ENCODE data around the gene MRPL34.

The MRPL34 gene

GRCh38 chr19:17304386-17305215, 1.1 kb upstream of the MRPL34 start:
- Histone ChIP-seq H2AFZ (ENCODE audit: low read length) (no peak overlapping the region), H3F3A (ENCODE audit: insufficient read depth, low read length) (peaks cover 6% of the 10 kb centered on the region; the same call in 1 of the 2 replicates), H3K27ac (ENCODE audit: low read depth, low read length, poor library complexity, severe bottlenecking) (peak overlapping the region; percentile 62), H3K9me2 (ENCODE audit: low read depth, low read length) (no peaks in the 10 kb centered on the region), H3K4me3 (ENCODE audit: low read depth, low read length, poor library complexity, severe bottlenecking) (no peak overlapping the region), H3K27me3 (ENCODE audit: insufficient read depth, low read length) (no peaks in the 10 kb centered on the region), H4K20me1 (ENCODE audit: insufficient read depth, low read length) (no peaks in the 10 kb centered on the region), H3K4me2 (ENCODE audit: low read length) (peak overlapping the region; percentile 5; the same call in 1 of the 2 replicates), H3K4me1 (ENCODE audit: insufficient read depth, low read length, severe bottlenecking) (peaks cover 39% of the 10 kb centered on the region), H3K36me3 (ENCODE audit: insufficient read depth, low read length) (peaks cover 8% of the 10 kb centered on the region; the same call in 1 of the 2 replicates), H3K9me3 (ENCODE audit: low read length) (no peaks in the 10 kb centered on the region), H3K9ac (ENCODE audit: low read length) (no peak overlapping the region), H3K79me2 (ENCODE audit: insufficient read depth, low read length) (no peaks in the 10 kb centered on the region; the same call in 1 of the 2 replicates)
- TF ChIP-seq EZH2 (IDR thresholded peaks at IDR 0.05; ENCODE audit: borderline replicate concordance, low read length) (no peak), CTCF (IDR thresholded peaks at IDR 0.05; ENCODE audit: low read length) (no peak)

GRCh38 chr19:17305216-17305516, 506 bp upstream of the MRPL34 start:
- Histone ChIP-seq H4K20me1 (ENCODE audit: insufficient read depth, low read length) (no peaks in the 10 kb centered on the region), H3K79me2 (ENCODE audit: insufficient read depth, low read length) (peaks cover 5% of the 10 kb centered on the region), H3K27ac (ENCODE audit: low read depth, low read length, poor library complexity, severe bottlenecking) (peak overlapping the region; percentile 62), H3K9me2 (ENCODE audit: low read depth, low read length) (no peaks in the 10 kb centered on the region), H2AFZ (ENCODE audit: low read length) (no peak overlapping the region), H3K4me3 (ENCODE audit: low read depth, low read length, poor library complexity, severe bottlenecking) (no peak overlapping the region), H3F3A (ENCODE audit: insufficient read depth, low read length) (peaks cover 6% of the 10 kb centered on the region; the same call in 1 of the 2 replicates), H3K27me3 (ENCODE audit: insufficient read depth, low read length) (no peaks in the 10 kb centered on the region), H3K9ac (ENCODE audit: low read length) (no peak overlapping the region), H3K4me2 (ENCODE audit: low read length) (peak overlapping the region; percentile 5; the same call in 1 of the 2 replicates), H3K36me3 (ENCODE audit: insufficient read depth, low read length) (peaks cover 8% of the 10 kb centered on the region; the same call in 1 of the 2 replicates), H3K4me1 (ENCODE audit: insufficient read depth, low read length, severe bottlenecking) (peaks cover 42% of the 10 kb centered on the region), H3K9me3 (ENCODE audit: low read length) (no peaks in the 10 kb centered on the region)
- TF ChIP-seq EZH2 (IDR thresholded peaks at IDR 0.05; ENCODE audit: borderline replicate concordance, low read length) (no peak), CTCF (IDR thresholded peaks at IDR 0.05; ENCODE audit: low read length) (no peak)

- peak overlapping the region; percentile 75 for H3K9ac ChIP-seq (ENCODE audit: low read length)
- peaks cover 3% of the 10 kb centered on the region; the same call in 1 of the 2 replicates for H3K36me3 ChIP-seq (ENCODE audit: insufficient read depth, low read length)
- no peaks in the 10 kb centered on the region for H3K9me3 ChIP-seq (ENCODE audit: low read length)
- peak overlapping the region; percentile 88 for H3K27ac ChIP-seq (ENCODE audit: low read depth, low read length, poor library complexity, severe bottlenecking)
- H3K4me1 ChIP-seq (ENCODE audit: insufficient read depth, low read length, severe bottlenecking) = peaks cover 48% of the 10 kb centered on the region
- peak overlapping the region; percentile 75 for H3K4me2 ChIP-seq (ENCODE audit: low read length)
- H3K27me3 ChIP-seq (ENCODE audit: insufficient read depth, low read length) = no peaks in the 10 kb centered on the region
- no peaks in the 10 kb centered on the region for H4K20me1 ChIP-seq (ENCODE audit: insufficient read depth, low read length)
- H3K4me3 ChIP-seq (ENCODE audit: low read depth, low read length, poor library complexity, severe bottlenecking) = peak overlapping the region; percentile 68
- no peaks in the 10 kb centered on the region for H3K9me2 ChIP-seq (ENCODE audit: low read depth, low read length)
- H3F3A ChIP-seq (ENCODE audit: insufficient read depth, low read length) = peaks cover 6% of the 10 kb centered on the region; the same call in 1 of the 2 replicates
- no peak overlapping the region for H2AFZ ChIP-seq (ENCODE audit: low read length)
- TF ChIP-seq EZH2 (IDR thresholded peaks at IDR 0.05; ENCODE audit: borderline replicate concordance, low read length) (no peak), CTCF (IDR thresholded peaks at IDR 0.05; ENCODE audit: low read length) (no peak)
- peaks cover 13% of the 10 kb centered on the region for H3K79me2 ChIP-seq (ENCODE audit: insufficient read depth, low read length)
Observed at GRCh38 chr19:17306285-17306714, 628 bp downstream of the MRPL34 start.

All from OCI-LY1 (cell line).